RWPE1 (cell line): ENCODE measurements around the gene MEAF6.

ENCODE experiments used
- CTCF ChIA-PET: fragments of 350-600 bp; sonication (Branson Sonifier 250); formaldehyde crosslinking; extraction: SDS; loops from one replicate; lab custom pipeline; 2021; lab: Yijun Ruan, JAX
- POLR2A ChIA-PET: fragments of 400-600 bp; formaldehyde crosslinking; extraction: SDS; loops from one replicate; lab custom pipeline; 2020; ENCODE audit warnings: antibody characterized with exemption; ENCODE audit not compliant: low non-redundant PET; lab: Yijun Ruan, JAX
- DNase-seq: peaks from one replicate; pipeline ENCODE4 v3.0.0; 2012; ENCODE audit warnings: low spot score
- H3K27ac ChIP-seq: fragments of 450-650 bp; 2 replicates; pipeline ENCODE4 v1.5.1; 2017
- CTCF ChIP-seq: fragments of 450-650 bp; conservative IDR thresholded peaks from 2 replicates; pipeline ENCODE4 v1.5.1; 2017; ENCODE audit warnings: low read depth, mild to moderate bottlenecking

Gene MEAF6

GRCh38 chr1:37456614-37457013 is 58.0 kb downstream of the MEAF6 start:
- CTCF ChIA-PET, result interaction anchor here (0.6 to 4.6 kb wide), 2 partner anchors 29 to 1865 kb away, joined by 3 to 43 read pairs; no protein-coding TSS in a partner anchor
- no peak for TF ChIP-seq CTCF
- POLR2A ChIA-PET, result no interaction called here
- no peak for DNase-seq
- peak overlapping the region; percentile 61 for H3K27ac ChIP-seq

GRCh38 chr1:37455516-37455915 is 59.0 kb downstream of the MEAF6 start:
- H3K27ac ChIP-seq, result peak overlapping the region; percentile 92
- ChIA-PET POLR2A (no interaction called here), CTCF (interaction anchor here (0.6 to 4.6 kb wide), 7 partner anchors 12 to 228 kb away, joined by 3 to 43 read pairs (median 4); partner anchors contain the start of gene MEAF6)
- no peak for DNase-seq
- TF ChIP-seq CTCF, result no peak

GRCh38 chr1:37453647-37454046 is 60.9 kb downstream of the MEAF6 start:
- ChIA-PET CTCF (interaction anchor here (0.7 to 4.6 kb wide), 4 partner anchors 26 to 924 kb away, joined by 3 to 43 read pairs (median 4); no protein-coding TSS in a partner anchor), POLR2A (interaction anchor here (0.6 kb wide), 2 partner anchors 9 to 101 kb away, joined by 4 to 5 read pairs; partner anchors contain the start of gene SNIP1)
- TF ChIP-seq CTCF, result no peak
- DNase-seq, result no peak
- peak overlapping the region; percentile 92 for H3K27ac ChIP-seq

GRCh38 chr1:37452416-37452815 is 62.1 kb downstream of the MEAF6 start:
- ChIA-PET POLR2A (no interaction called here), CTCF (interaction anchor here (0.6 to 4.6 kb wide), 2 partner anchors 34 to 526 kb away, joined by 3 to 43 read pairs; no protein-coding TSS in a partner anchor)
- peak overlapping the region; percentile 92 for H3K27ac ChIP-seq
- no peak for TF ChIP-seq CTCF
- no peak for DNase-seq

GRCh38 chr1:37449936-37450335 is 64.6 kb downstream of the MEAF6 start:
- CTCF ChIA-PET, result interaction anchor here (1.2 kb wide), 1 partner anchor 16 kb away, joined by 4 read pairs; no protein-coding TSS in a partner anchor
- no peak for DNase-seq
- H3K27ac ChIP-seq, result no peak overlapping the region
- TF ChIP-seq CTCF, result no peak
- POLR2A ChIA-PET, result no interaction called here

GRCh38 chr1:37448691-37449417 is 65.7 kb downstream of the MEAF6 start:
- POLR2A ChIA-PET, result interaction anchor here (0.6 kb wide), 1 partner anchor 32 kb away, joined by 5 read pairs; no protein-coding TSS in a partner anchor
- peak overlapping the region; percentile 0; the same call in 1 of the 2 replicates for H3K27ac ChIP-seq
- peak; percentile 71 for DNase-seq
- no peak for TF ChIP-seq CTCF
- CTCF ChIA-PET, result interaction anchor here (0.6 to 1.2 kb wide), 3 partner anchors 14 to 873 kb away, joined by 4 to 5 read pairs (median 4); no protein-coding TSS in a partner anchor
